Right hindlimb (tissue), 1 donor: Measurements from ENCODE around the gene MSMB.
"Not testable (repeated sequence)": the region's sequence is repeated elsewhere in the genome, so short reads cannot be mapped to it uniquely, and the experiment has no call there.

Experiments used
- DNase-seq: peaks from one replicate; pipeline ENCODE4 v3.0.0-alpha.2; 2018

Gene MSMB, protein sequence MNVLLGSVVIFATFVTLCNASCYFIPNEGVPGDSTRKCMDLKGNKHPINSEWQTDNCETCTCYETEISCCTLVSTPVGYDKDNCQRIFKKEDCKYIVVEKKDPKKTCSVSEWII

DNA sequence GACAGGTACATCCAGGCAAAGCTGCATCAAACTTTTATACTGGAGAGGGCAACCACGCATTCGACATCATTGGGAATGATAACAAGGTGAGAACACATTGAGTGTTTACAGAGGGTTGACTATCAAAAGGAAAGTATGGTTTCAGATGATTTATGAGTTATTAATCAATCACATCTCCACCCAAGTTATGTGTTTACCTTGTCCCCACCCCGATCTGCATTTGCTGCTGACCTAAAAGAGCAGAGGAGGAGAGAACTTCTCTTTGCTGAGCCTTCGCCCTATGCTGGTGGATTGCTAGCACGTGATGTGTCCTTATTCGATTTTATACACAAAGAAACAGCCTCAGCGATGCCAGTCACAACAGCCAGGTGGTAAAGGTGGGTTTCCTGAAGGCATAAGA lies at the start of gene MSMB:
TSS of gene MSMB (minus strand) at position 9 of the 400 bp plus-strand sequence. CDS start 32 bp downstream, outside the sequence.
- no peak for DNase-seq

DNA sequence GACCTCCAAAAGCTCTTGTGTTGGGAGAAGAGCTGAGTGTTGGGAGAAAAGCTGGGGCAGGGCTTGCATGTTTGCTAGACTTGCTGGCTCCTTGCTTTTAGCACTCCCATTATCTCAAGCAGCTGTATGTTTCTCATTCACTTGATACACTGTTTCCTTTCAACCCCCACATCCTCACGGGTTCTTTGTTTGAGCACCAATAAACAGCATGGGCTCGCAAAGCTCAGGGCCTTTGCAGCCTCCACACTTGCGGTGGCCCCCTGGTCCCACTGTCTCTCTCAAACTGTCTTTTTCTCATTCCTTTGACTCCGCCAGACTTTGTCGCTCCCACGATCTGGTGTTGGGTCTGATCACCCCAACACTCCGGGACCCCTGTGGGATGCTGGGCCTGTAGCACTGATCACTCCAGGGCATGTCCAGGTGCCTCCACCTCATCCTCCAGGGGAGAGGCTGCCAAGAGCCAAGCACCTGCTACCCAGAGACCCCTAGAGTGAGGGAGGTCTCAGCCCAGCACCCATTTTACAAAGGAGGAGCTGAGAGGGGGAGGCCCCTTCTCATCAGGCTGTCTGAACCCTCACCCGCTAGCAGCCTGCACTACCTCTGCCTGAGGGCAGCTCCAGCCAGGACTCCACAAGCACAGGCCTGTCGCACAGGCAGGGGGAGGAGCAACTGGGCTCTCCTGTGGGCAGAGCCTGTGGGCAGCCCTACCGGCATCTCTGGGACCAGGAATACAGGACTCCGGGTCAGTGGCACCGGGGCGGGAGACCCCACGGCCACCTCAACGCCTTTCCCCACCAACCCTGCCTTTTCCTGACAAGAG lies 49.1 kb upstream of the MSMB start:
- no peak for DNase-seq

DNA sequence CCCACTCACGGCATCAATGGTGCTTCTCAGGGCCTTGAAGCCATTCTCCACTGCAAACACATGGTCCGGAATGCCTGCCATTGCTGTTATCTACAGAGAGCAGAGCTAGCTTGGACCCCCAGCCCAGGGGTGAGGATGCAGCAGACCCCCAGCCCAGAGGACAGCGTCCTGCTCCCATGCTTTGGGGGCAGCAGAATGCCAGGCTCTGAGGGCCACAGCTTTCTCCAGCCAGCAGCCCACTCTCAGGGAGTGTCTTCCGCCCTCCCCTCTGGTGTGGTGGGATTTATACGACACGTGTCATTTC lies 48.1 kb upstream of the MSMB start:
- no peak for DNase-seq

DNA sequence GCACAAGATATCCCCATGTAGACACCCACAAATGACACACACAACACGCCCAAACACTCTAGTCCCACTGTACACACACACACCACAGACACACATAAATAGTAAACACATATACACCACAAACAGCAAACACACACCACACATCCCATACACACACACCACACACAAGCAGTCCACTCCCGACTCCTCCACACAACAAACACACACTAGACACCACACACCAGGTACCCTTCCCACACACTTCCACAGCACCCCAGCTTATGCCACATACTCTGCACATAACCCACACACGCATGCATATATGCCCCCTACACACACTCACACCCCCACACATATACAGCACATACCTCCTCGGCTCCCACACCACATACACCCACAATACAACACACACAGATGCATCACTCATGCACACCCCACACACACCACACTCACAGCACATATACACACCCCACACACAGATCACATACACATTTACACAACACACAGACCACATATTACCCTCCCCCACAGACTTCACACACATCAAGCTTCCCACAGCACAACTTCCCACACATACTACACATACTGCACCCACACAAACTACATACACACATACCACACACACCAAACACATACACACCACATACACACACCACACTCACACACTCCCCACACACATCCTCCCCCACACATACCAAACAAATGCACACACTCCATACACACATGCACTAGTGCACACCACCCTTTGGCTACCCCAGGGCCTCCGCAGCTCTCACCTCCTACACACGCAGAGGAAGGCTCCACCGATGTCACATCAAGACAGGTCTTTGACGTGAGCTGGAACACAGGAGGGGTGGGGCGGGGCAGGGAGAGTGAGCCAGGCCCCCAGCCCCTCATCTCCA lies 47.5 kb upstream of the MSMB start:
- not testable (repeated sequence) for DNase-seq

DNA sequence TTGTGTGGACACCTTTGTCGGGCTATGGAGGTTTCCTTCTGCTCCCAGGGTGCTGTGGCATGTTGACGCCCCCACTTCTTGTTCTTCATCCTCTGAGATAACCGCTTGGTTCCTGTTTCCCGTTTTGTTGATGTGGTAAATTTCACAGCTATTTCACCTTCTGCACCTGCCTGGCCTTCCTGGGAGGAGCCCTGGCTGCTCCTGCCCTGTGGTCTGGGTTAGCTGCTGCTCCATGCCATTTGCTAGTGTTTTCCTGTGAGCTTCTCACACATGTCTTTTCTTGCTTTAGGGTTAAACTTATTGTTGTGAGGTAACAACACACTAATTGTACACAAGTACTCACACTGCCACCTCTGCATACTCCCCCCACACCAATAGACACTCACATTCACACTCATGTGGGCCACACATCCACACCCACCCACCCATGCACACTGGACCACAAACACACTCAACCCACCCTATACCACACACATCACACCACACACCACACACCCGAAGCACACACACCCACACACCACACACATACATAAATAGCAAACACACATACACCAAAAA lies 46.5 kb upstream of the MSMB start:
- DNase-seq, result no peak

DNA sequence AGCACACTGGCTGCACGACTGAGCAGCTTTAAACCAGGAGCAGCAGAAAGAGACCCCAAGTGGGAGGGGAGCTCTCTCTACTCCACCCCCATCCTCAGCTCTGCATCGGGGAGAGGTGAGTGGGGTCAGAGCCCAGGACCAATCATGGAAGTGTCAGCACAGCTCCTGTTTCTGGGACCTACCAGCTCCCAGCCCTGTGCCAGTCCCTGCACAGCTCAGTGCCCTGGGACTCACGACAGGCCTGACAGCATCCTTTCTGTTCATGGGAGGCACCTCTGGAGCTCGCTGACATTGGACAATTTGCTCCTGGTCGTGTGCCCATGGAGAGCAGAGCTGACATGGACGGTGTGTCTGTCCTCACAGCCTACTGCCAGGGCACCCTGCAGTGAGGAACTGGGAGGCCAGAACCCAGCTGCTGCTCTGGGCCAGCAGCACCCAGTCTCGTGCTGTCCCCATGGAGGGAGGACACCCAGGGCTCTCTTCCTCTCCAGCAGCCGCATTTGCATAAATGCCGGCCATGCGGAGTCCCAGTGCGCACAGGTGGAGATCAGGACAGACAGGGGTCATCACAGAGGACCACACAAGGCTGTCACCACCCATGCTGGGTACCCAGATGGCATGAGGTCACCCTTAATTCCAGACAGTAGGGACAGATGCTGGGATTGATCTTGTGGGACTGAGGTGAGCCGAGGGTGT lies 45.9 kb upstream of the MSMB start:
- DNase-seq, result no peak

DNA sequence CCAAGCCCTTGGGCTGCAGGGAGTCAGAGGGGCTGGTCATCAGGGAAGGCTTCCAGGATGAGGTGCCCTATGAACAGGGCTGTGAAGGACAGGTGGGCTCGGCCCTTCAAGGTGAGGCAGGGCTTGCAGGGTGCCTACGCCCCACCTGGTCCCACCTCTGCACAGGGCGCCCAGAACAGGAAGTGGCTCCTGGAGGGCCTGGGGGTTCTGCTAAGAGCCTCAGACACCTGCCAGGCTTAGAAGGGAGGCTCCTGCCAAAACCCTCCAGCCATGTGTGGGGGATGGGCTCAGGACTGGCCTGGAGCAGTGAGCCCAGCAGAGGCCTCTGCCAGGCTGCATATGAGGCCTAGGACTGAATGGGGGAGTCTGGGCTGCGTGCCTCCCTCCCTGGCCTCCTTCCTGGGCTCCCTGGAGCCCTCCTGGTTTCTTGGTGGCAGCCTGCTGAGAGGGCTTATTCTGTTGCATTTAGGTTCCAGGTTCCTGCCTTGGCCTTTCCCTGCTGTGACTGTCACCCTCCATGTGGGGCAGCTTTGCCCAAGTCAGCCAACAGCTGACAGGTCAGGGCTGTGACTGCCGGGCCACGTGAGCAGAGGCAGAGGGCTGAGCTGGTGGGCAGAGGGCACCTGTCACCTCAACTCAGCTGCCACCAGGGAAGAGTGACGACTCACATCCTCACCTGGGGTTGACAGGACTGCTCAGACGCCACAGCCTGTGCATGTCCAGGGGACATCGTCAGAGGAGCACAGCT lies 45.2 kb upstream of the MSMB start:
- DNase-seq, result no peak

DNA sequence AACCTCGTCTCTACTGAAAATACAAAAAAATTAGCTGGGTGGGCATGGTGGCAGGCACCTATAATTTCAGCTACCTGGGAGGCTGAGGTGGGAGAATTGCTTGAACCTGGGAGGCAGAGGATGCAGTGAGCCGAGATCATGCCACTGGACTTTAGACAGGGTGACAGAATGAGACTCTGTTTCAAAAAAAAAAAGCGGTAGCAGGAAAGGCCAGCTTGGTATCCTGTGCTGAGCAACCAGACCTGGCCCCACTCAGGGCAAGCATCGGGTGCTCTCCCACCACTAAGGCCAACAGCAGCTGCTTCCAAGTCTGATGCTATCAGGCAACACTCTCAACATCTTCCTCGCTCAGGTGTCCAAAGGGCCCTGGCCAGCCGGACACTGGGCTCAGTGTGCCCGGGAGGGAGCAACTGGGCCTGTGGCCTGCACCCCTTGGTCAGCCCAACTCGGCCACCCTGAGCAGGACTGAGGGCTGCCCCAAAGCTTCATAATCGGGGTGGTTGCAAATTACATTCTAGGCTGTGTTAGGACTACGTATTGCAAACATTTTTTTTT lies 44.3 kb upstream of the MSMB start:
- DNase-seq, result no peak

DNA sequence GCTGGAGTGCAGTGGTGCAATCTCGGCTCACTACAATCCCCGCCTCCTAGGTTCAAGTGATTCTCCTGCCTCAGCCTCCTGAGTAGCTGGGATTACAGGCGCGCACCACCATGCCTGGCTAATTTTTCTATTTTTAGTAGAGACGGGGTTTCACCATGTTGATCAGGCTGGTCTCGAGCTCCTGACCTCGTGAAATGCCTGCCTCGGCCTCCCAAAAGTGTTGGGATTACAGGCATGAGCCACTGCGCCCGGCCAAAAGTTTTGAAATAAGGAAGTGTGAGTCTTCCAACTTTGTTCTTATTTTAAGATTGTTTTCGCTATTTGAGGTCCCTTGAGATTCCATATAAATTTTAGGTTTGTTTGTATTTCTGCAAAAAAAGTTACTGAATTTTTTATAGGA lies 41.3 kb upstream of the MSMB start:
- DNase-seq, result not testable (repeated sequence)

DNA sequence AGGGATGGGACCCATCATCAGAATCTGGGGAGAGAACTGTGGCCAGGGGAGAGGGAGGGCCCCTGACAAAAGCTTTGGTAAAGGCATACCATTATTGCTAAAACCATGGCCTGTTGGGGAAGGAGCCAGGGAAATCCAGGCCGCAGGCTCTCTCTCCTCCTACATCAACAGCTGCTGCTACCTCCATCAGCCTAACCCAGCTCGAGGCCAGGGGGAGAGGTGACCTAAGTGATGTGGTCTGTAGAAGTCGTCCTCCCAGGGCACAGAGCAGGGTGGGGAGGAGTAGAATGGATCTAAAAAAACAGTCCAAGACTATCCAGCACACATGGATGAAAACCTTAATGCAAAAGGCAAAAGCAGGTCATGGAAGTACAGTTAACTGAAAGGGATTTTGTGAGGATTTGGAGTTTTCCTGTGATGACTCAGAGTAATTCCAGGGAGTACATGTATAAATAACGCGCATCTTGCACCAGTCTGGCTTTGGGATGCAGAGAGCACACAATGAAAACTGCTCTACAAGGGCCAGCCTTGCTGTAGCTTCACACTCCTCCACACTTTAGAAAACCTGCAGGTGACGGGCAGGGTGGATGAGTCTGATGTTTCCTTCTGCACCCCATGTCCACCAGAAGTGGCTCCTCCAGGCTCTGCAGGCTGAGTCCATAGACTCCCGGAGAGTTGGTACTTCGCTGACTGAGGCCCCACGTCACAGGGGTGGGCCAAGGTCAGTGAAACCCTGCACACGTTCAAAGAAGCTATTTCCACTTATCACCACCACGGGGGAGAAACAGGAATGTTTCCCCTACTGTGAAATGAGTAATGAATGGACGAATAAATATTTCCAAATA lies 38.5 kb upstream of the MSMB start:
- no peak for DNase-seq

DNA sequence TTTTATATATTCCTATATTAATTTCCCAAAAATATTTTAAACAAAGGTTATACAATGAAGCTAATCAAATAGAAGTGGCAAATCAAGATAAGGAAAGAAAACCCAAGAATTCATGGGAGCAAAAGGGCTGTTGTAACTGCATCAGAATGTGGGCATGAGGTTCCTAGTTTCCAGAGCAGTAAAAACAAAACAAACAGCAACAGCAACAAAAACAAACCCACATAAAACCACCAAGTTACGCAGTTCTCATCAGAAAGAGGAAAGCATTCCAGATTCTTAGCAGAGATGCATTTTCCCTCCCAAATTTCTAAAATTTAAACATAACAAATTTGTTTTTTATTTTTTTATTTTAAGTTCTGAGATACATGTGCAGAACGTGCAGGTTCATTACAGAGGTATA lies 34.8 kb upstream of the MSMB start:
- DNase-seq, result no peak

DNA sequence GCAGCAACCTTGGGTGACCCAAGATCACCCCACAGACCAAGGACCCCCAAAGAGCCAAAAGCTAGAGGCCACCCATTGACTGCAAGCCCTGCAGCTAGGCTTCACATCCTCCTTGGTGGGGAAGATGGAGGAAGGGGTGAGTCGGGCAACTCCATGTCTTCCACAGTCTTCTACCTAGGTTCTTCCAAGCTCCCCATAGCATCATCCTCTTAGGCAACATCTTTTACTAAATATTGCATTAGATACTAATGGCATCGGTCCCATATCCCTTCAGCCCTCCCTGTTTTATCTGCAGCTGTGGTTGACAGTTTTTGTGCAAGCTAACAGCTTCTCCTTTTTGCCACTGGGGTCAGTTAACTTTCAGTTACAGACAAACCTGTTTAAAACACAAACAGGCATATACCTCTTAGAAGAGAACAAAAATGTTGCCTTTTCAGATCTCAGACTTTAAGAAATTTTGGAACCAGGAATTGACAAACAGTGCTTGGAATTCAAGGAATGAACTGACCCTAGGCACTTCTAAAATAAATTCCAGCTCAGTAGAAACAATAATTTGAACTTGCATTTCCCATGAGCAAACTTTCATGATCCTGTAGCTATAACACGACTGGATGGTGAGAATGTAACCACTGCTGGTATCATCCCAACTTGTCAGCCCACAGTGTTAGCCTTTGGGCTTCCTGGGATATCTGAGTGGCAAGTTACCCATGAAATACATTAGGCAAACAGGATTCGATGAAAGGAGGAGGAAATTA lies 33.9 kb upstream of the MSMB start:
- DNase-seq, result no peak

DNA sequence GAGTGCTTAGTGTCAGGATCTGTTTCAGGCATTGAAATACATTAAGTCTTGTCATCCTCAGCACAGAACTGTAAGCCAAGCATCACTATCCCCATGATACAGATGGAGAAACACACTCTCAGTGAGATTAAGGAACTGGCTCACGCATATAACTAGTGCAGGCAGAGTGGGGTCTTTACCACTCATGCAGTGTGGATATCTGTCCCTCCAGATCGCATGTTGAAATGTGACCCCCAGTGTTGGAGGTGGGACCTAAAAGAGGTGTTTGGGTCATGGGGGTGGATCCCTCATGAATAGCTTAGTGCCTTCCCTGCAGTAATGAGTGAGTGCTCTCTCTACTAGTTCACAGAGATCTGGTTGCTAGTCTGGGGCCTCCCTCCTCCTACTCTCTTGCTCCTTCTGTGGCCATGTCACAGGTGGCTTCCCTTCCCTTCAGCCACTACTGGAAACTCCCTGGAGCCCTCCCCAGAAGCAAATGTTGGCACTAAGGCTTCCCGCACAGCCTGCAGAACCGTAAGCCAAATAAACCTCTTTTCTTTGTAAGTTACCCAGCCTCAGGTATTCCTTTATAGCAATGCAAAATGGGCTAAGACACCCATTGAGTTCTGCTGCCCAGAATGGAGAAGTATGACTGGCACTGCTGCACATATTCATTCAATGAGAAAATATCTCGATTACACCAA lies 31.8 kb upstream of the MSMB start:
- no peak for DNase-seq

DNA sequence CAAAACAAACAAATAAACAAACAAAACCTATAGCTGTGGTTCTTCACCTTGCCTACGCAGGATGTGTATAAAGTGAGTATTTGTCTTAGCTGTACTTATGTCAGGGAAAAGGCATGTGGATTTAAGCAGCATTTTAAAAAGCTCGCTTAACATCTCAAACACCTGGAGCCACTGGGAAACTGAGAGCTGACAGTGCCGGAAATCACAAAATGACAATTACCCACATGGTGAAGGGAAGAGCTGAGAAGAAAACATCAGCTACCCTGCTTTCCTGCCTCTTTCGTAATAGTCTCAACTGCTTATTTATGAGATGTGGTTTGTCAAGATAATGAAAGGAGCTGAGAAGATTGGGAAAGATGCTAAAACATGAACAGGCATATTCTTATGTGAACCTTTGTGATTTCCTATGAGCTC lies 31.1 kb upstream of the MSMB start:
- no peak for DNase-seq

DNA sequence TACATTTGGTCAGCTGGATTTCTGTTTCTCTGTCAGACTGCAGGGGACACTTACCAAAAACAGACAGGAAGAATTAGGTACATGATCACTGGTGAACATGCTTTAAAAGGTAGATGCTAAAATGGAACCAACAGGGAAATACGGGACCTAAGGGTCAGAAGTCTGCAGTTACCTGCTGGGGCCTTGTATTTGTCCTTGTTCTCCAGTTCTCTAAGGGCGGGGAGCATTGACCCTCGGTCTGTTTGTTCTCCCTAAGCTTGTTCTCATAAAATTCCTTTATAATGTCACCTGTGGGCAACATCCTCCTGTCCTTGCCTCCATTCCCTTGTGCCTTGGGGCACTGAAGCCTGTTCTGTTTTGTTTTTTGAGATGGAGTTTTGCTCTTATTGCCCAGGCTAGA lies 29.8 kb upstream of the MSMB start:
- DNase-seq, result no peak

DNA sequence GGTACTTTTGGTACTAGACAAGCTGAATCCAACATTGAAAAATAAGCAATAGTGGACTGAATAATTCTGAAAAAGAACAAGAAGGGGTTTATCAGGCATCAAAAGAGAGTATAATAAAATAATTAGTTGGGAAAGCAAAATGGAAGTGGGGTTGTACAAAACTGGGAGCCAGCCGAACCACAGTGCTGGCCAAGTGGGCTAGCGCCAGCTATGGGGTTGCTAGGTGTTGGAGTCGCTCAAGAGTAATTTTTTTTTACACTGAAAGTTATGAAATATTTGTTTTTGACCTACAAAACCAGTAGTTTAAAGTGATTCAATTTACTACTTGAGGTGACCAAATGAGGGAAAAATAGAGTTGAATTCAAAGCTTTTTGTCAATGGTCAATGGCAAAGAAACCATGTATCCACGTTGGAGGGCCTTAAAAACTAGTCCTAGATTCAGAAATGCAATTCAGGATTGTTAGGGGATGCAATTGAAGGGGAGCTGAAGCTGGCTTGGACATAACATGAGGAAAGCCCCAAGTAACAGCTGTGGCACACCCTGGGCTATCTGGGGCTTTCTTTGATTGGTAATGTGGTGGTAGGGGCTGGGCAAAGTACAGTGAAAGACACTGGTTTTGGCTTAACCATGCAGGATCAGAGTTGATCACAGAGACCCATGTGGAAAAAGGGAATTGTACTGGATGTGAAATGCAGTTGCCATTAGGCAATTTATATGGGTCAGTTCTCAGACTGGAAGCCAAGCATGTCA lies 28.3 kb upstream of the MSMB start:
- no peak for DNase-seq

DNA sequence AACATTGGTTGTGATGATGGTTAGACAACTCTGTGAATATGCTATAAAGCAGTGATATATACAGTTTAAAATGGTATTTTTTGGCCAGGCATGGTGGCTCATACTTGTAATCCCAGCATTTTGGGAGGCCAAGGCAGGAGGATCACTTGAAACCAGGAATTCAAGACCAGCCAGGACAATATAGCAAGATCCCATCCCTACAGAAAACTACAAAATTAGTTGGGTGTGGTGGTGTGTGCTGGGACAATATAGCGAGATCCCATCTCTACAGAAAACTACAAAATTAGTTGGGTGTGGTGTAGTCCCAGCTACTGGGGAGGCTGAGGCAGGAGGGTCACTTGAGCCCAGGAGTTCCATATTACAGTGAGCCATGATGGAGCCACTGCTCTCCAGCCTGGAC lies 27.5 kb upstream of the MSMB start:
- no peak for DNase-seq

DNA sequence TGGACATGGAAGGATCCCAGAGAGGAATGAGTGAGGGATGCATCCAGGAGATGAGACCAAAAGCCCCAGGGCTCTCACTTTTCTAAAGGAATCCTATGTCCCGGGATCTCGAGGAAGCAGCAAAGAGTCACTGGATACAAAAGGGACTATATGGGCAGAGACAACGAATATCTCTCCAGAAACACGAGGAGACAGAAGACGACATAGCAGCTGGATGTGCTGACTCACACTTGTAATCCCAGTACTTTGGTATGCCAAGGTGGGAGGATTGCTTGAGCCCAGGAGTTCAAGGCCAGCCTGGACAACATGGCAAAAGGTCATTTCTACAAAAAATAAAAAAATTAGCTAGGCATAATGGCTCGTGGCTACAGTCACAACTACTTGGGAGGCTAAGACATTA lies 24.7 kb upstream of the MSMB start:
- no peak for DNase-seq
